Middle frontal gyrus (tissue), 1 donor: ENCODE measurements around the gene PLBD1.

Experiments used
- DNase-seq: peaks from one replicate; pipeline ENCODE4 v3.0.0-alpha.2; 2015; ENCODE audit warnings: low spot score; ENCODE audit errors: extremely low spot score

Gene PLBD1

GRCh38 chr12:14570231-14570630 lies 2.5 kb upstream of the PLBD1 start:
- DNase-seq, result no peak

DNA sequence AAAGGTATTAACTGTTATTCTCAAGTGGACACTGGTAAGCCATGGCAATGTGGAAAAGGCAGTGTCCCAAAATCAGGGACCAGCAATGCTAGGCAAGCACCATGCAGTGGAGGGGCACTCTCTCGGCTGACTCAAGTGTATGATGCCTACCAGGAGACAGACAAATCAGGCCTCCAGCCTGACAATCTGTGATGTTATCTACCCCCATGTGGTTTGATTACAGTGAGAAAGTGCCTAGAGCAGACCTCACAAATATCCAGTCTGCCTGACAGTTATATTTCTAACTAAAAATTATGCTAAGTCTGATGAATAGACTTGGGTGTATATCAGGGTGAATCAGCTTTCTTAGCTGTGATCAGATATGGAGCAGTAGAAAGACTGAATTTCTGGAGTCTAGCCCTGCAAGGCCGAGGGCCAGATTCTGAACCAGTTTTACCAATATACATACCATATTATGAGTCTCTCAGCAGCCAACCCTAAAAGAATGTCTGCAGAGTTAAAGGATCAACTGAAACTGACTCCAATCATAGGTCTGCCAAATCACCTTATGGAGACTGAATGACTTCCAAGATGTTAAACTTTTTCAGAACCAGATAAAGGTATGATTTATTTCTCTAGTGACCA lies 3.2 kb downstream of the PLBD1 start:
- DNase-seq, result no peak

DNA sequence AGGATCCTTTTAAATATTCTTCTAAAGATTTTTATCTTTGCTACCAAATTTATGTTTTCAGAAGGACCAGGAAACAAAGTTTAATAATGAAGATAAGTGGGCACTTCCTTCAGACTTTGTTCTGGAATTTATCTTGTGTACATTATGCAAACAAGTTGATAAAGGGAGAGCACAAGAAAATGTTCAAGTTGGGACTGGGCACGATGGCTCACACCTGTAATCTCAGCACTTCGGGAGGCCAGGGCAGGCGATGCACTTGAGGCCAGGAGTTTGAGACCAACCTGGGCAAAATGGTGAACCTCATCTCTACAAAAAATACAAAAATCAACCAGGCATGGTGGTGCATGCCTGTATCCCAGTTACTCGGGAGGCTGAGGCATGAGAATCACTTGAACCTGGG lies 4.6 kb downstream of the PLBD1 start:
- DNase-seq, result no peak

DNA sequence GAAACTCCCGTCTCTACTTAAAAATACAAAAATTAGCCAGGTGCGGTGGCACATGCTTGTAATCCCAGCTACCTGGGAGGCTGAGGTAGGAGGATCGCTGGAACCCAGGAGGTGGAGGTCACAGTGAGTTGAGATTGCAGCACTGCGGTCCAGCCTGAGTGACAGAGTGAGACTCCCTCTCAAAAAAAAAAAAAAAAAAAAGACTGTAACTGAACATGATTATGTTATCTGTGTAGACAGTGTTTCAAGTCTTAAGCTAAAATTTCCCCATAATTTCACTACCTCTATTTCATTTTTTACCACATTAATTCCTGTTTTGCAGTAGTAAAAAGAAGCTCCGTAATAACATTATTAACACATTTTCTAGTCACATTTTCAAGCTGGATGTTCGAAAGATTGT lies 5.4 kb downstream of the PLBD1 start:
- no peak for DNase-seq

GRCh38 chr12:14561677-14562238 lies 5.9 kb downstream of the PLBD1 start:
- no peak for DNase-seq

DNA sequence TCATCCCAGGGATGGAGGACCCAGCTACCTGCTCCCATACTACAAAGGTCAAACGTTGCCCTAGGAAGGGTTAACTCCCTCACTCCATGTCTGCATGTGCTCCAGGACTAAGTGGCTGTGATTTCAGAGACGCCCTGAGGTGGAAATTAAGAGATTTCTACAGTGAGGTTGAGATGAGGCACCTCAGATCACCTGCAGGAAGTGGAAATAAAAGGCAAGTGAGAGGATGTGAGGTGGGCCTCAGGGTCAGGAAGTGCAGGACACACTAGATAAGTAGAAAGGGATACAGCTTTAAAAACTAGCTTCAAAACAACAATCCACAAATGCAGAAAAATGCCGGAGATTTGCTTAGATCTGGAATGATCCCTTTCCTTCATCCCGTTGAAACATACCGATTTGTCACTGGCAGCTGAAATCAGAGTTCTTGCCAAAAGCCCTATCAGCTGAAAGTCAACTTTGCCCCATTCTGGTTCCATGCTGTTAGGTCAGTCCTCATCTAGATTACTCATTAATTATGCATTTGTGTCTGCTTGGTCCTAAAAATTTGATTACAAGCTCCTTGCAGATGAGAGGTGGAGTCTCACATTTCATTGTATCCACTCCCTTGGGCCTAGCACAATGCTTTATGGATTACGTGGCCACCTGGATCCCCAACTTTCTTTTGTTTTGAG lies 6.6 kb downstream of the PLBD1 start:
- DNase-seq, result no peak

DNA sequence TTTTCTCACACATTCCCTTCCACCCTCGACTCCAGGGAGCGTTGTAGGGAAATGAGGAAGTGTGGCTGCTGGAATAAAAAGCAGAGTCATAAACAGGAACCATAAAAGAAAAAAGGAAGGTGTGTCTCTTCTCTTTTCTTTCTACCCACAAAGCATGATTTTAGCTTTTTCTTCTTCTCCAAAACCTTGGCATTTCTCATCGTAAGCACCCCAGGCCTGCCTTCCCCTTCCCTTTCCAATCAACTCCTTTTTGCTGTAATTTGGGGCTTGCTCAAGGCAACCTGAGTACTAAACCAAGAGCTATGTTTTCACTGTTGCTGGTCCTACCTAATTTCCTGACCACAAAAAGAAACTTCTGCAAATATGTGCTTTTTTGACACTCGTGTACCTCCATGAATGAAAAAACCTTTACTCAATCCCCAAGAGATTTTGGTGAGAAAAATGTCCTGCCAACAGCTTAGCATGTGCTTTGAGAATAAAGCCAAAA lies 9.2 kb downstream of the PLBD1 start:
- no peak for DNase-seq

DNA sequence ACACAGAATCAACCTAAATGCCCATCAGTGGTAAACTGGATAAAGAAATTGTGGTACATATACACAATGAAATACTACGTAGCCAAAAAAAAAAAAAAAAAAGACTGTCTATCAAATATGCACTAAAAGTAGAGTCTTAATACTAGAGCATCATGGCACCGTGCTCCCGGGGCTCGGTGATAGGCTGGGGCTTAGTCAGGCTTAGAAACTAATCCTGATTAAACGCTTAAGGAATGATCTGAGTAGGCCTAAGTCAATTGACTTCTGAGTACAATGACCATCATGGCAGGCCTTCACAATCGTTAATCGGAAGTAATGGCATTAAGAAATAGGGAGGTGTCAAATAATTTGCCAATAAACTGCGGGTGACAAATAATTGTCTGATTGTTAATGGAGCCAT lies 9.7 kb downstream of the PLBD1 start:
- DNase-seq, result no peak

GRCh38 chr12:14554281-14555007 lies 13.2 kb downstream of the PLBD1 start:
- DNase-seq, result no peak

DNA sequence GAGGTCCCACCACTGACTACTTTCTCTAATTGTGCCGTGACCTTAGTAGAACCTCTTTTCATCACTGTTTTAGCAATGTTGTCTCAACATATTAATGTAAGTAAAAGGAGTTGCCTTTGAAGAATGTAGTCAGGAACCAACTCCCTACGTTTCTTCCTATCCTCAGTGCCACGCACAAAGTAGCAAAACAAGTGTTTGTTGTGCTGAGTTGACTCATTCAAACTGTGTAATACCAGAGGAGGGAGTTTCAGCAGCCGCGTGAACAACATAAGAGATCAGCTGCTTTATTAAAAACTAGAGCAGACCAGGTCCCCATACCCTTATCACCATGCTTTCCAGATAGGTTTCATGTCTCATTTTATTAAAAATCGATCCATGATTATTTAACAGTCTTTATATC lies 19.1 kb downstream of the PLBD1 start:
- no peak for DNase-seq

DNA sequence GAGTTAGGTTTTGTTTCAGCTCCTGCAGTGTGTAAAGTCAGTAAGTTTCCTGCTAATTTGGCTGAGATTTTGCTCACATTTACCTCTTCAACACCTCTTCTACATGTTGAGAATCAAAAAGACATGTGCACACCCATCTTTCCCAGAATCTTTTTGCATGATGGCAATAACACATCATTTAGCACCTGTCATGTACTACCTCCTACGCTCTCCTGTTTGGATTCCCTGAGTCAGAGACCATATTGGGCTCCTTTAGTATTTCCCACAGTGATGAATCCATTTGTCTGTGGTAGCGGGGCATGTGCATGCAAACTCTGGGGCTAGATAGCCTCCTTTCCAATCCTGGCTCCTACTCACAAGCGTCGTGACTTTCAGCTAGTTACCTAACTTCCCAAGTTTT lies 20.1 kb downstream of the PLBD1 start:
- DNase-seq, result no peak

GRCh38 chr12:14545144-14546124 lies 22.2 kb downstream of the PLBD1 start:
- no peak for DNase-seq

DNA sequence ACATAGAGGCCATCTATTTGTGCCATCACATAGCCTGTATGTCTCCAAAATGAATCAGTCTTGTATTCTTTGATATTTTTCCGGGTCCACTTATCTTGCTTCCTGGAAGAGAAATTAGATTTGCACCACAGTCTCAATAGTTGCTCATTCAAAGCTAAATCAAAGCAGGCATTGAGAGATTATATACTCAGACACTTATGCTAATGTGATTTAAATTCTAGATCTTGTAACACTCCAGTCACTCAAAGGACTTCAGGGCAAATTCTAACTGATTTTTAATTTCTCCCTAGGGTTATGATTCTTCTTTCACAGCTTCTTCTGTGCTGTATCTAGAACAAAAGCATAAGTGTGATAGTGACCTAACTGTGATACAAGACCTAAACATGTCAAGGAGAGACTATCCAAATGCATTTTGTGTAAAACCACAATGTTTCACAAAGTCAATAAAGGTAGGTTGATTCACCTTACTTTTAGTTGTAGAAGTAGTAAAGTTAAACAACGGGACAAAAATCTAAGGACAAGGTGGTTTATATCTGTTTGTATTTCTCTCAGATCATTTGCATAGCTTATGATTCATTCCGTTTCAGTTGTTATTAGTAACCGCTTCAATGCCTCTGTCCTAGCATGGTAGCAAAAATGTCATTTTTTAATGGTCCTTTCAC lies 26.8 kb downstream of the PLBD1 start:
- no peak for DNase-seq

- no peak for DNase-seq
These were observed 30.6 kb downstream of the PLBD1 start for GRCh38 chr12:14537088-14537487.

GRCh38 chr12:14532152-14532551 lies 35.5 kb downstream of the PLBD1 start:
- no peak for DNase-seq

GRCh38 chr12:14525964-14526363 lies 41.7 kb downstream of the PLBD1 start:
- DNase-seq, result no peak

- no peak for DNase-seq
These were observed 45.9 kb downstream of the PLBD1 start for GRCh38 chr12:14521822-14522221.

- DNase-seq, result no peak
These were observed 52.7 kb downstream of the PLBD1 start for GRCh38 chr12:14514946-14515345.

- no peak for DNase-seq
These were observed 53.4 kb downstream of the PLBD1 start for GRCh38 chr12:14514154-14514842.

- no peak for DNase-seq
These were observed 57.1 kb downstream of the PLBD1 start for GRCh38 chr12:14510574-14510973.
